CD14-positive monocyte (primary cell): Measurements from ENCODE around the gene INTS14. TPM values are rescaled to one million over a fixed set of nuclear protein-coding genes. Genes with fewer than 3 reads are reported as not detected.
A peak's percentile ranks its signal among the peaks of the same experiment; 100 is the strongest.

Experiments
- DNase-seq, 3 donors: peaks; one replicate each; pipeline ENCODE4 v3.0.0-alpha.2; 2011 to 2022
- H2AFZ ChIP-seq: 2 replicates; pipeline ENCODE4 v1.6.0; 2012; ENCODE audit warnings: mild to moderate bottlenecking, low read depth, low read length, inconsistent platforms; ENCODE audit not compliant: insufficient read depth, poor library complexity, severe bottlenecking
- H3K27ac ChIP-seq, 2 donors: 1 replicate in 1 of 2; 2 replicates in 1 of 2; pipeline ENCODE4 v1.5.1; 2012 to 2013; ENCODE audit warnings: low read length in 2 of 2, control low read depth in 1 of 2, inconsistent platforms in 1 of 2, low read depth in 1 of 2, mild to moderate bottlenecking in 1 of 2
- H3K27me3 ChIP-seq, 2 donors: one replicate each; pipeline versions ENCODE4 v1.6.0 to v1.6.1; 2011 to 2013; ENCODE audit warnings: low read length in 2 of 2; ENCODE audit not compliant: control insufficient read depth in 2 of 2, insufficient read depth in 2 of 2
- H3K36me3 ChIP-seq, 2 donors: replicated peaks in 1 of 2; 1 replicate in 1 of 2; 2 replicates in 1 of 2; pipeline versions ENCODE4 v1.5.1 to v1.6.1; 2012 to 2013; ENCODE audit warnings: low read length in 2 of 2, control low read depth in 1 of 2, inconsistent platforms in 1 of 2, mild to moderate bottlenecking in 1 of 2; ENCODE audit not compliant: insufficient read depth in 2 of 2, control insufficient read depth in 1 of 2
- H3K4me1 ChIP-seq, 2 donors: 1 replicate in 1 of 2; 2 replicates in 1 of 2; pipeline versions ENCODE4 v1.5.1 to v1.6.1; 2012 to 2013; ENCODE audit warnings: low read length in 2 of 2, control low read depth in 1 of 2, inconsistent platforms in 1 of 2, mild to moderate bottlenecking in 1 of 2, moderate library complexity in 1 of 2; ENCODE audit not compliant: insufficient read depth in 2 of 2, control insufficient read depth in 1 of 2
- H3K4me2 ChIP-seq: replicated peaks from 2 replicates; pipeline ENCODE3; 2012; ENCODE audit warnings: low read length, moderate library complexity, mild to moderate bottlenecking; ENCODE audit not compliant: poor library complexity, severe bottlenecking; ENCODE audit errors: extremely low read depth
- H3K4me3 ChIP-seq, 3 experiments: fragments of 200-600 bp in 1 of 3; sonication (generic) in 1 of 3; replicated peaks in 1 of 3; 1 replicate in 2 of 3; 2 replicates in 1 of 3; pipeline ENCODE4 v1.5.1; 2011 to 2013; ENCODE audit warnings: low read length in 3 of 3, mild to moderate bottlenecking in 3 of 3, control low read depth in 2 of 3, low read depth in 2 of 3, inconsistent platforms in 1 of 3, moderate library complexity in 1 of 3
- H3K79me2 ChIP-seq: 2 replicates; pipeline ENCODE4 v1.6.0; 2012; ENCODE audit warnings: mild to moderate bottlenecking, control low read depth, inconsistent platforms, low read length, moderate library complexity; ENCODE audit not compliant: insufficient read depth
- H3K9ac ChIP-seq: 2 replicates; pipeline ENCODE4 v1.6.0; 2017; ENCODE audit warnings: low read length, mild to moderate bottlenecking; ENCODE audit not compliant: insufficient read depth, poor library complexity, severe bottlenecking
- H3K9me3 ChIP-seq, 2 donors: replicated peaks in 1 of 2; 1 replicate in 1 of 2; 2 replicates in 1 of 2; pipeline versions ENCODE4 v1.5.1 to v1.6.1; 2012 to 2013; ENCODE audit warnings: low read length in 2 of 2, control low read depth in 1 of 2; ENCODE audit not compliant: control insufficient read depth in 1 of 2, insufficient read depth in 1 of 2
- H4K20me1 ChIP-seq: 2 replicates; pipeline ENCODE4 v1.6.0; 2012; ENCODE audit warnings: mild to moderate bottlenecking, low read length, control low read depth, moderate library complexity; ENCODE audit not compliant: insufficient read depth
- H3K27ac Mint-ChIP-seq, 7 donors: one replicate each; pipeline ENCODE4 v1.8.0; 2020; ENCODE audit warnings: mild to moderate bottlenecking in 7 of 7, mixed read lengths in 7 of 7, moderate library complexity in 6 of 7, inconsistent platforms in 2 of 7
- H3K27me3 Mint-ChIP-seq, 3 donors: one replicate each; pipeline ENCODE4 v1.8.0; 2021 to 2022; ENCODE audit warnings: low read depth in 3 of 3, mild to moderate bottlenecking in 3 of 3, mixed read lengths in 3 of 3, moderate library complexity in 3 of 3, inconsistent platforms in 1 of 3
- H3K36me3 Mint-ChIP-seq, 2 donors: one replicate each; pipeline ENCODE4 v1.8.0; 2020; ENCODE audit warnings: mixed read lengths in 2 of 2, inconsistent platforms in 1 of 2, mild to moderate bottlenecking in 1 of 2
- H3K4me1 Mint-ChIP-seq: one replicate; pipeline ENCODE4 v1.8.0; 2020; ENCODE audit warnings: mild to moderate bottlenecking, mixed read lengths
- H3K4me3 Mint-ChIP-seq, 2 donors: one replicate each; pipeline ENCODE4 v1.8.0; 2020; ENCODE audit warnings: mild to moderate bottlenecking in 2 of 2, mixed read lengths in 2 of 2, moderate library complexity in 1 of 2
- H3K9me3 Mint-ChIP-seq, 7 donors: one replicate each; pipeline ENCODE4 v1.8.0; 2020 to 2022; ENCODE audit warnings: mixed read lengths in 7 of 7, mild to moderate bottlenecking in 6 of 7, moderate library complexity in 6 of 7, inconsistent platforms in 2 of 7
- CTCF ChIP-seq: fragments of 200-600 bp; IDR thresholded peaks from one replicate; pipeline ENCODE4 v1.8.0; 2022; ENCODE audit warnings: antibody characterized with exemption, mild to moderate bottlenecking
- WGBS: methylation state at CpG from one replicate; pipeline ENCODE4 v1.1.5; 2013; ENCODE audit warnings: missing lambda C conversion rate; ENCODE audit not compliant: insufficient coverage; 5-methylcytosine and 5-hydroxymethylcytosine counted together
- intact Hi-C, 2 donors: fragments of 100-400 bp; cut with micrococcal nuclease; formaldehyde crosslinking; loops; one replicate each; pipeline versions ENCODE4 v1.15.0 to v1.15.1; 2023
- polyA plus RNA-seq, 3 donors: library from polyadenylated mRNA; depleted of rRNA in 1 of 3; unstranded in 2 of 3; stranded (reverse) in 1 of 3; fragments of 300-500 nt in 2 of 3; fragments of >200 nt in 1 of 3; fragmentation: Illumina TruSeq in 2 of 3; gene quantifications; 1 replicate in 2 of 3; 2 replicates in 1 of 3; pipeline ENCODE4 v1.2.3, GENCODE V29; 2012 to 2021

INTS14 gene
- polyA plus RNA-seq, 3 donors, result 10.1 to 20.3 (median 12.0) TPM

- intact Hi-C loops, result no loop called here
Observed at GRCh38 chr15:65653801-65654521, 43.0 kb upstream of the INTS14 start.

GRCh38 chr15:65653341-65653740, 42.4 kb upstream of the INTS14 start:
- Mint-ChIP-seq H3K4me3 (no peak overlapping the region), H3K27ac (no peak overlapping the region), H3K36me3 (peaks cover 57 to 73% of the 10 kb centered on the region in 2 donors), H3K27me3 (no peaks in the 10 kb centered on the region), H3K9me3 (no peaks in the 10 kb centered on the region), H3K4me1 (no peaks in the 10 kb centered on the region)
- DNase-seq, result no peak
- H3K27me3 ChIP-seq, result no peaks in the 10 kb centered on the region
- H3K79me2 ChIP-seq, result no peaks in the 10 kb centered on the region
- H2AFZ ChIP-seq, result no peak overlapping the region
- intact Hi-C loops, result no loop called here
- no peak overlapping the region for H3K27ac ChIP-seq
- H3K4me2 ChIP-seq, result no peak overlapping the region
- H3K4me3 ChIP-seq, result no peak overlapping the region
- no peaks in the 10 kb centered on the region for H4K20me1 ChIP-seq
- H3K36me3 ChIP-seq, result peaks cover 61 to 72% of the 10 kb centered on the region in 2 donors
- no peak overlapping the region for H3K9ac ChIP-seq
- no peaks in the 10 kb centered on the region for H3K9me3 ChIP-seq
- H3K4me1 ChIP-seq, result no peaks in the 10 kb centered on the region
- TF ChIP-seq CTCF, result no peak

More at GRCh38 chr15:65653801-65654521, 43.0 kb upstream of the INTS14 start:
- Histone ChIP-seq H3K27ac (no peak overlapping the region), H3K4me3 (no peak overlapping the region), H3K9me3 (no peaks in the 10 kb centered on the region), H3K9ac (no peak overlapping the region), H3K36me3 (peaks cover 66 to 78% of the 10 kb centered on the region in 2 donors), H4K20me1 (no peaks in the 10 kb centered on the region), H3K4me2 (no peak overlapping the region), H3K4me1 (no peaks in the 10 kb centered on the region), H3K27me3 (no peaks in the 10 kb centered on the region), H2AFZ (no peak overlapping the region), H3K79me2 (no peaks in the 10 kb centered on the region)
- TF ChIP-seq CTCF, result no peak
- DNase-seq, result no peak
- no peak overlapping the region for H3K4me3 Mint-ChIP-seq
- WGBS, result 100% methylated on average over 1 of the region's 5 CpGs
- H3K4me1 Mint-ChIP-seq, result no peaks in the 10 kb centered on the region
- no peaks in the 10 kb centered on the region for H3K9me3 Mint-ChIP-seq
- no peaks in the 10 kb centered on the region for H3K27me3 Mint-ChIP-seq
- H3K27ac Mint-ChIP-seq, result peak overlapping the region in 1 of 7 donors; percentile 65
- peaks cover 61 to 80% of the 10 kb centered on the region in 2 donors for H3K36me3 Mint-ChIP-seq
